ENCODE measurements around the gene BRI3BP.

Gene BRI3BP

DNA sequence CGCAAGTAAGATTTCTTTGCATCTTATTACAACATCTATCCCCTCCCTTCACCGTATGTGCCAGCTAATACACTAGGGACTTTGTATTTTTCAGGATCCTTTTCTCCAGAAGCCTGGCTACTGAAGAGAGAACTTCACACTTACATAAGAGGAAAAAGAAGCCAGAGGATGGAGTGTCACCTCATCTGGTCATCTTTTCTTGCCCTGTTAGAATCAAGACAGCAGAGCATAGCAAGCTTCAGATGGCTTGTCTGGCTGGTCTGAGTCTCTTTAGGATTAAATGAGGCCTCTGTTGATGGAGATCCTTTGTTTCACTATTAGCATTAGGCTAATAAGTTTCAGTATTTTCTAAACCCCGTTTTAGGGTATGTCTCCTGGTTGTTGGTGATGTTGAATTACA, 57.4 kb downstream of the BRI3BP start:
- Histone ChIP-seq H3K4me2 (ENCODE audit: low read length) (no peak overlapping the region), H3K23ac (ENCODE audit: low read length) (no peak overlapping the region), H3K18ac (ENCODE audit: low read length) (no peak overlapping the region), H3K9me3 (ENCODE audit: insufficient read depth, low read depth, low read length) (peaks cover 2% of the 10 kb centered on the region), H3K4me3 (ENCODE audit: low read depth, low read length) (no peak overlapping the region), H3K79me1 (ENCODE audit: low read length) (no peaks in the 10 kb centered on the region), H2AFZ (ENCODE audit: insufficient read depth, low read length, poor library complexity) (no peak overlapping the region), H3K9ac (ENCODE audit: low read length) (no peak overlapping the region), H4K8ac (ENCODE audit: low read depth, low read length) (no peak overlapping the region), H2BK12ac (ENCODE audit: low read length) (no peak overlapping the region), H3K36me3 (ENCODE audit: control insufficient read depth in 1 of 2, insufficient read depth in 2 of 2, low read length in 2 of 2) (no peaks in the 10 kb centered on the region), H3K27ac (ENCODE audit: low read depth, low read length) (no peak overlapping the region), H2BK5ac (ENCODE audit: low read depth, low read length, poor library complexity) (no peak overlapping the region), H4K91ac (ENCODE audit: low read depth, low read length) (no peak overlapping the region), H3K14ac (ENCODE audit: low read length) (no peak overlapping the region), H3K27me3 (ENCODE audit: insufficient read depth, low read length) (no peaks in the 10 kb centered on the region), H2AK5ac (ENCODE audit: low read length) (no peak overlapping the region), H4K12ac (ENCODE audit: low read depth, low read length) (no peak overlapping the region), H3K79me2 (ENCODE audit: control insufficient read depth, insufficient read depth, low read length, poor library complexity) (peaks cover 1% of the 10 kb centered on the region), H2BK120ac (ENCODE audit: insufficient read depth, low read length, poor library complexity) (no peak overlapping the region), H3K4me1 (ENCODE audit: control insufficient read depth in 1 of 2, insufficient read depth in 2 of 2, low read length in 2 of 2) (no peaks in the 10 kb centered on the region), H3K4ac (ENCODE audit: low read depth, low read length) (no peak overlapping the region)
- no peak for DNase-seq
- no CpG with 5 or more reads among the region's 3 CpGs for WGBS (ENCODE audit: extremely low coverage, insufficient coverage, insufficient read length)

DNA sequence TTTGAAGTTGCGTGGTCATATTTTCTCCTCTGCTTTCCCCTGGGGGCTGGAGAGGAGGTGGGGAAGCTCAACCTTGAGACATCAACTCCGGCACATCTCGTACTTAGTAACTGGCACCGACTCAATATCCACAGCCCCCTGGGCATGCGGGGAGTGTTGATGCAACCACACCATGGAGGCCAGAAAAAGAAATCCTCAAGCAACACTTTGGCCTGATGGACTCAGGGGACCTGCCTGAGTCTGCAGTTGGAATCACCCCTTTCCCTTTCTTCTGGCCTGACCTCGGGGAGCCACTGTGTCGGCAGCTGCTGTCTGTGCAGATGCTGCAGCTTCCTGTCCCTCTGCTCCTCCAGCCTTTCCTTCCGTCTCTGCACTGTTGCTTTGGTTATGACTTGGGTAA, 60.4 kb downstream of the BRI3BP start:
- no peak overlapping the region for H3K14ac ChIP-seq (ENCODE audit: low read length)
- H4K91ac ChIP-seq (ENCODE audit: low read depth, low read length) = no peak overlapping the region
- peaks cover 2% of the 10 kb centered on the region for H3K9me3 ChIP-seq (ENCODE audit: insufficient read depth, low read depth, low read length)
- no peaks in the 10 kb centered on the region for H3K36me3 ChIP-seq (ENCODE audit: control insufficient read depth in 1 of 2, insufficient read depth in 2 of 2, low read length in 2 of 2)
- no peaks in the 10 kb centered on the region for H3K27me3 ChIP-seq (ENCODE audit: insufficient read depth, low read length)
- no peak overlapping the region for H3K9ac ChIP-seq (ENCODE audit: low read length)
- WGBS (ENCODE audit: extremely low coverage, insufficient coverage, insufficient read length) = no CpG with 5 or more reads among the region's 8 CpGs
- no peak overlapping the region for H3K27ac ChIP-seq (ENCODE audit: low read depth, low read length)
- H4K12ac ChIP-seq (ENCODE audit: low read depth, low read length) = no peak overlapping the region
- H2BK12ac ChIP-seq (ENCODE audit: low read length) = no peak overlapping the region
- no peak overlapping the region for H3K23ac ChIP-seq (ENCODE audit: low read length)
- H3K4me3 ChIP-seq (ENCODE audit: low read depth, low read length) = no peak overlapping the region
- no peak overlapping the region for H3K4ac ChIP-seq (ENCODE audit: low read depth, low read length)
- H3K79me1 ChIP-seq (ENCODE audit: low read length) = no peaks in the 10 kb centered on the region
- no peak overlapping the region for H3K18ac ChIP-seq (ENCODE audit: low read length)
- H2AK5ac ChIP-seq (ENCODE audit: low read length) = no peak overlapping the region
- DNase-seq = no peak
- no peak overlapping the region for H2AFZ ChIP-seq (ENCODE audit: insufficient read depth, low read length, poor library complexity)
- no peak overlapping the region for H2BK5ac ChIP-seq (ENCODE audit: low read depth, low read length, poor library complexity)
- H3K4me1 ChIP-seq (ENCODE audit: control insufficient read depth in 1 of 2, insufficient read depth in 2 of 2, low read length in 2 of 2) = no peaks in the 10 kb centered on the region
- no peak overlapping the region for H3K4me2 ChIP-seq (ENCODE audit: low read length)
- no peak overlapping the region for H4K8ac ChIP-seq (ENCODE audit: low read depth, low read length)
- H2BK120ac ChIP-seq (ENCODE audit: insufficient read depth, low read length, poor library complexity) = no peak overlapping the region
- peaks cover 1% of the 10 kb centered on the region for H3K79me2 ChIP-seq (ENCODE audit: control insufficient read depth, insufficient read depth, low read length, poor library complexity)

- no peak overlapping the region for H3K23ac ChIP-seq (ENCODE audit: low read length)
- H2BK120ac ChIP-seq (ENCODE audit: insufficient read depth, low read length, poor library complexity) = no peak overlapping the region
- no CpG with 5 or more reads among the region's 9 CpGs for WGBS (ENCODE audit: extremely low coverage, insufficient coverage, insufficient read length)
- no peaks in the 10 kb centered on the region for H3K36me3 ChIP-seq (ENCODE audit: control insufficient read depth in 1 of 2, insufficient read depth in 2 of 2, low read length in 2 of 2)
- no peaks in the 10 kb centered on the region for H3K79me2 ChIP-seq (ENCODE audit: control insufficient read depth, insufficient read depth, low read length, poor library complexity)
- H3K79me1 ChIP-seq (ENCODE audit: low read length) = no peaks in the 10 kb centered on the region
- no peaks in the 10 kb centered on the region for H3K4me1 ChIP-seq (ENCODE audit: control insufficient read depth in 1 of 2, insufficient read depth in 2 of 2, low read length in 2 of 2)
- no peak overlapping the region for H4K8ac ChIP-seq (ENCODE audit: low read depth, low read length)
- H2BK12ac ChIP-seq (ENCODE audit: low read length) = no peak overlapping the region
- no peak overlapping the region for H2BK5ac ChIP-seq (ENCODE audit: low read depth, low read length, poor library complexity)
- no peak overlapping the region for H2AK5ac ChIP-seq (ENCODE audit: low read length)
- no peak overlapping the region for H3K4ac ChIP-seq (ENCODE audit: low read depth, low read length)
- no peak overlapping the region for H3K4me2 ChIP-seq (ENCODE audit: low read length)
- H3K27me3 ChIP-seq (ENCODE audit: insufficient read depth, low read length) = no peaks in the 10 kb centered on the region
- no peak overlapping the region for H2AFZ ChIP-seq (ENCODE audit: insufficient read depth, low read length, poor library complexity)
- H4K91ac ChIP-seq (ENCODE audit: low read depth, low read length) = no peak overlapping the region
- DNase-seq = peak; percentile 61 to 71
- H3K9me3 ChIP-seq (ENCODE audit: insufficient read depth, low read depth, low read length) = peaks cover 2% of the 10 kb centered on the region
- H3K18ac ChIP-seq (ENCODE audit: low read length) = no peak overlapping the region
- H3K9ac ChIP-seq (ENCODE audit: low read length) = no peak overlapping the region
- no peak overlapping the region for H4K12ac ChIP-seq (ENCODE audit: low read depth, low read length)
- H3K27ac ChIP-seq (ENCODE audit: low read depth, low read length) = no peak overlapping the region
- H3K14ac ChIP-seq (ENCODE audit: low read length) = no peak overlapping the region
- H3K4me3 ChIP-seq (ENCODE audit: low read depth, low read length) = no peak overlapping the region
These were observed 62.1 kb downstream of the BRI3BP start for GRCh38 chr12:125055591-125055990.

DNA sequence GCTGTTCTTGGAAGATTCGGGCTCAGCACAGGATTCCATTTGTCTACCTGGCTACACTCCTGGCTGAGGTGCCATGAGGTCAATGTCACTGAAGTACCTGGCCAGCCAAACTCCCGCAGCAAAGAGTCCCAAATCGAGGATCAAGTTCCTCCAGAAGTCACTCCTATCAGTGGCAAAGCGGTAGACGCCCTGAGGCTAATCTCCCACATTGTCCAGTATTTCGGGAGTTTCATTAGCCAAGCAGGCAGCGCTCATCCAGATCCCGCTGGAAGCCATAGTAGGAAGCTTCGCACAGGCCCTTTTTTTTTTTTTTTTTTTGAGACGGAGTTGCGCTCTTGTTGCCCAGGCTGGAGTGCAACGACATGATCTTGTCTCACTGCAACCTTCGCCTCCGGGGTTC, 62.9 kb downstream of the BRI3BP start:
- Histone ChIP-seq H4K91ac (ENCODE audit: low read depth, low read length) (no peak overlapping the region), H2BK12ac (ENCODE audit: low read length) (no peak overlapping the region), H3K27me3 (ENCODE audit: insufficient read depth, low read length) (no peaks in the 10 kb centered on the region), H4K12ac (ENCODE audit: low read depth, low read length) (no peak overlapping the region), H2BK5ac (ENCODE audit: low read depth, low read length, poor library complexity) (no peak overlapping the region), H4K8ac (ENCODE audit: low read depth, low read length) (no peak overlapping the region), H3K14ac (ENCODE audit: low read length) (no peak overlapping the region), H3K4me3 (ENCODE audit: low read depth, low read length) (no peak overlapping the region), H3K27ac (ENCODE audit: low read depth, low read length) (no peak overlapping the region), H3K4me1 (ENCODE audit: control insufficient read depth in 1 of 2, insufficient read depth in 2 of 2, low read length in 2 of 2) (no peaks in the 10 kb centered on the region), H3K36me3 (ENCODE audit: control insufficient read depth in 1 of 2, insufficient read depth in 2 of 2, low read length in 2 of 2) (no peaks in the 10 kb centered on the region), H3K79me1 (ENCODE audit: low read length) (no peaks in the 10 kb centered on the region), H3K79me2 (ENCODE audit: control insufficient read depth, insufficient read depth, low read length, poor library complexity) (no peaks in the 10 kb centered on the region), H2AK5ac (ENCODE audit: low read length) (no peak overlapping the region), H2AFZ (ENCODE audit: insufficient read depth, low read length, poor library complexity) (no peak overlapping the region), H3K9ac (ENCODE audit: low read length) (no peak overlapping the region), H3K4ac (ENCODE audit: low read depth, low read length) (no peak overlapping the region), H3K9me3 (ENCODE audit: insufficient read depth, low read depth, low read length) (peaks cover 2% of the 10 kb centered on the region), H3K18ac (ENCODE audit: low read length) (no peak overlapping the region), H3K23ac (ENCODE audit: low read length) (no peak overlapping the region), H3K4me2 (ENCODE audit: low read length) (no peak overlapping the region), H2BK120ac (ENCODE audit: insufficient read depth, low read length, poor library complexity) (no peak overlapping the region)
- DNase-seq = peak; percentile 80 to 90
- no CpG with 5 or more reads among the region's 14 CpGs for WGBS (ENCODE audit: extremely low coverage, insufficient coverage, insufficient read length)

All from trophoblast cell (in vitro differentiated cells and primary cell).